HUES64 (cell line): ENCODE measurements around the gene MFN1.

Experiments used
- H3K27ac ChIP-seq: 2 replicates; pipeline ENCODE4 v1.7.0; 2013; ENCODE audit warnings: low read depth, low read length, inconsistent platforms
- H3K27me3 ChIP-seq: 2 replicates; pipeline ENCODE4 v1.6.1; 2013; ENCODE audit warnings: mild to moderate bottlenecking, low read length; ENCODE audit not compliant: insufficient read depth
- H3K36me3 ChIP-seq: 2 replicates; pipeline ENCODE4 v1.6.1; 2013; ENCODE audit warnings: mild to moderate bottlenecking, low read length; ENCODE audit not compliant: insufficient read depth
- H3K4me1 ChIP-seq: 2 replicates; pipeline ENCODE4 v1.6.1; 2013; ENCODE audit warnings: mild to moderate bottlenecking, low read length, moderate library complexity; ENCODE audit not compliant: insufficient read depth
- H3K4me3 ChIP-seq: 2 replicates; pipeline ENCODE4 v1.5.1; 2013; ENCODE audit warnings: mild to moderate bottlenecking, low read length, moderate library complexity
- H3K9ac ChIP-seq: 2 replicates; pipeline ENCODE4 v1.6.1; 2013; ENCODE audit warnings: mild to moderate bottlenecking, low read depth, low read length
- H3K9me3 ChIP-seq: 2 replicates; pipeline ENCODE4 v1.6.1; 2013; ENCODE audit warnings: low read depth, low read length; ENCODE audit not compliant: insufficient read depth
- WGBS: fragments of 150-250, 120-280 bp; methylation state at CpG from one replicate; pipeline ENCODE4 v1.1.7; 2013; ENCODE audit warnings: missing lambda C conversion rate; 5-methylcytosine and 5-hydroxymethylcytosine counted together

Gene MFN1

GRCh38 chr3:179348325-179349013 is 960 bp downstream of the MFN1 start:
- 55% methylated on average over 3 of the region's 5 CpGs for WGBS
- H3K4me3 ChIP-seq = peak overlapping the region; percentile 93

GRCh38 chr3:179355996-179356395 is 8.5 kb downstream of the MFN1 start:
- H3K4me3 ChIP-seq = no peak overlapping the region
- no peak overlapping the region for H3K27ac ChIP-seq
- peaks cover 82% of the 10 kb centered on the region for H3K36me3 ChIP-seq
- H3K4me1 ChIP-seq = no peaks in the 10 kb centered on the region
- no peaks in the 10 kb centered on the region for H3K27me3 ChIP-seq
- no peaks in the 10 kb centered on the region for H3K9me3 ChIP-seq
- H3K9ac ChIP-seq = no peak overlapping the region
- WGBS = 94% methylated on average over 1 of the region's 1 CpG

More at GRCh38 chr3:179348325-179349013, 960 bp downstream of the MFN1 start:
- Histone ChIP-seq H3K27me3 (no peaks in the 10 kb centered on the region), H3K4me1 (peaks cover 7% of the 10 kb centered on the region; the same call in 1 of the 2 replicates), H3K9ac (peak overlapping the region; percentile 70), H3K9me3 (no peaks in the 10 kb centered on the region), H3K27ac (no peak overlapping the region), H3K36me3 (peaks cover 34% of the 10 kb centered on the region)

- Histone ChIP-seq H3K27ac (no peak overlapping the region), H3K9ac (no peak overlapping the region), H3K36me3 (peaks cover 87% of the 10 kb centered on the region), H3K4me3 (no peak overlapping the region), H3K9me3 (no peaks in the 10 kb centered on the region), H3K27me3 (no peaks in the 10 kb centered on the region), H3K4me1 (no peaks in the 10 kb centered on the region)
- WGBS = 100% methylated on average over 4 of the region's 5 CpGs
Observed at GRCh38 chr3:179363332-179363731, 15.8 kb downstream of the MFN1 start.

GRCh38 chr3:179369621-179370020 is 22.1 kb downstream of the MFN1 start:
- H3K27ac ChIP-seq = no peak overlapping the region
- WGBS = no CpG with 5 or more reads among the region's 1 CpG
- H3K4me1 ChIP-seq = no peaks in the 10 kb centered on the region
- H3K9me3 ChIP-seq = no peaks in the 10 kb centered on the region
- H3K36me3 ChIP-seq = peaks cover 68% of the 10 kb centered on the region
- H3K4me3 ChIP-seq = no peak overlapping the region
- no peak overlapping the region for H3K9ac ChIP-seq
- H3K27me3 ChIP-seq = no peaks in the 10 kb centered on the region

- 96% methylated on average over 2 of the region's 6 CpGs for WGBS
- H3K36me3 ChIP-seq = peaks cover 68% of the 10 kb centered on the region
- H3K27ac ChIP-seq = no peak overlapping the region
Observed at GRCh38 chr3:179373938-179374337, 26.4 kb downstream of the MFN1 start.

GRCh38 chr3:179375091-179375999 is 27.8 kb downstream of the MFN1 start:
- H3K9me3 ChIP-seq = no peaks in the 10 kb centered on the region
- H3K4me3 ChIP-seq = no peak overlapping the region
- no peaks in the 10 kb centered on the region for H3K27me3 ChIP-seq
- peaks cover 67% of the 10 kb centered on the region for H3K36me3 ChIP-seq
- H3K9ac ChIP-seq = no peak overlapping the region
- H3K27ac ChIP-seq = no peak overlapping the region
- no peaks in the 10 kb centered on the region for H3K4me1 ChIP-seq
- 92% methylated on average over 9 of the region's 12 CpGs for WGBS

More at GRCh38 chr3:179373938-179374337, 26.4 kb downstream of the MFN1 start:
- Histone ChIP-seq H3K4me3 (no peak overlapping the region), H3K9me3 (no peaks in the 10 kb centered on the region), H3K27me3 (no peaks in the 10 kb centered on the region), H3K9ac (no peak overlapping the region), H3K4me1 (no peaks in the 10 kb centered on the region)

- Histone ChIP-seq H3K27me3 (no peaks in the 10 kb centered on the region), H3K36me3 (peaks cover 70% of the 10 kb centered on the region), H3K4me1 (no peaks in the 10 kb centered on the region), H3K4me3 (no peak overlapping the region), H3K9me3 (no peaks in the 10 kb centered on the region), H3K27ac (no peak overlapping the region), H3K9ac (no peak overlapping the region)
- WGBS = no CpG with 5 or more reads among the region's 1 CpG
Observed at GRCh38 chr3:179376474-179376873, 29.0 kb downstream of the MFN1 start.

- Histone ChIP-seq H3K36me3 (peaks cover 78% of the 10 kb centered on the region), H3K27ac (no peak overlapping the region), H3K9me3 (no peaks in the 10 kb centered on the region), H3K4me3 (no peak overlapping the region), H3K27me3 (no peaks in the 10 kb centered on the region), H3K4me1 (no peaks in the 10 kb centered on the region), H3K9ac (no peak overlapping the region)
- no CpG with 5 or more reads among the region's 1 CpG for whole genome bisulfite sequencing
Observed at GRCh38 chr3:179391906-179392305, 44.4 kb downstream of the MFN1 start.

GRCh38 chr3:179398574-179399231 is 51.2 kb downstream of the MFN1 start:
- Histone ChIP-seq H3K9ac (no peak overlapping the region), H3K9me3 (no peaks in the 10 kb centered on the region), H3K4me3 (no peak overlapping the region), H3K4me1 (peaks cover 17% of the 10 kb centered on the region), H3K36me3 (peaks cover 53% of the 10 kb centered on the region), H3K27ac (no peak overlapping the region), H3K27me3 (no peaks in the 10 kb centered on the region)
- WGBS = 100% methylated on average over 1 of the region's 2 CpGs

GRCh38 chr3:179401561-179401960 is 54.1 kb downstream of the MFN1 start:
- Histone ChIP-seq H3K9me3 (no peaks in the 10 kb centered on the region), H3K4me3 (no peak overlapping the region), H3K27me3 (no peaks in the 10 kb centered on the region), H3K4me1 (peaks cover 34% of the 10 kb centered on the region), H3K9ac (no peak overlapping the region), H3K27ac (peak overlapping the region; percentile 24; the same call in 1 of the 2 replicates), H3K36me3 (peaks cover 45% of the 10 kb centered on the region)
- 73% methylated on average over 3 of the region's 3 CpGs for WGBS

GRCh38 chr3:179402963-179403362 is 55.5 kb downstream of the MFN1 start:
- Histone ChIP-seq H3K27ac (peak overlapping the region; percentile 24; the same call in 1 of the 2 replicates), H3K9ac (no peak overlapping the region), H3K27me3 (no peaks in the 10 kb centered on the region), H3K4me3 (no peak overlapping the region), H3K36me3 (peaks cover 36% of the 10 kb centered on the region), H3K9me3 (no peaks in the 10 kb centered on the region), H3K4me1 (peaks cover 34% of the 10 kb centered on the region)
- 77% methylated on average over 4 of the region's 5 CpGs for WGBS
